ENCODE data around the gene ZNF462.

The ZNF462 gene

GRCh38 chr9:106864373-106865143 lies 1.6 kb downstream of the ZNF462 start:
- no peak for DNase-seq

- no peak for DNase-seq
Observed at GRCh38 chr9:106866243-106866642, 3.3 kb downstream of the ZNF462 start.

DNA sequence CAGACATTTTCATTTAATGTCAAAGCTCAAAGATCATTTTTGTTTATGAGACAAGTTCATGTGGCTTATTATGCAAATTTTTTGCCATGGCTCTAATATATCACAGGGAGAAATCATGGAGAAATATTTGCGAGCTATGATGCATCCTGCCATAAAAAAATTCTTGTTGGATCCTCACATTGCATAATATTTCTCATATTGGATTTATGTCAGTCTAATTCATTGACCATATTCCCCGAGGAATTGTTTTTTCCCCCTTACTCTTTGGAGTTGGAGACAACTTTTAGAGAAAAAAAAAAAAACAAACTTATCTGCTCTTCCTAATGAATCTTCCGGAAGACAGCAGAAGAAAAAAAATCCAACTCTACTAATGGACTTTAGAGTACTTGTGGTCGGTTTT lies 4.3 kb downstream of the ZNF462 start:
- DNase-seq = no peak

- DNase-seq = no peak
Observed at GRCh38 chr9:106868087-106868486, 5.1 kb downstream of the ZNF462 start.

DNA sequence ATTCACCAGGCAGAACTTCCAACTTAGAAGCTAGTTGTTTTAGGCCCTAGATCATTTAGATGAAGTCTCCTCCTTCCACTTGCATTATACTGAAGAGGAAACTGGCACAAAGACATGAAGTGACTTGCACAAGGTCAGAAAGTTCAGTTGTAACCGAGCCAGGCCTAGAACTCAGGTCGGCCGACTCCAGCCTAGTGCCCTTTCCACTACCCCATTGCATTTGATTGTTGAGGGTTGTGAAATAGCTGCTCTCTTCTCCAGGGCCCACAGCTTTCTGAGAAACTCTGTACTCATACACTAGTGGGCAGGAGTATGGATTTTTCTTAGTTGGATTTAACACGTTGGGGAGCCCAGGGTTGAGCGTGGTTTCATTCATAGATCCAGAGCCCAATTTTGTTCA lies 5.6 kb downstream of the ZNF462 start:
- no peak for DNase-seq

DNA sequence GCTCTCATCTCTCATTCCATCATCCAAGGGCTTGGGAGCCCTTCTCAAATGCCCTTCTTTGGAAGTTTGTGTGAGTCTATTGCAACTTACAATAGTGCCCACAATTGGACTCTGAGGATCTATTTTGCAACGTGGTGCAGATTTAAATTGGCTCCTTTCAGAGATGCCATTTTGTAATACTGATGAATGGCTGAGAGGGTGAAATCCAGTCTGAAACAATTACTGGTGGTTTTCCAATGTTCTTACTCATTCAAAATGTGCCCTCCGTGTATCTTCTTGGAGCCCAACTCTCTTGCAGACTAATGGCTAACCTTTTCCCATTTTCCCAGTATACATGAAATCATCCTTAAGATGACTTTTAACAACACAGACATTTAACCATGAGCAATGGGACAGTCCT lies 6.1 kb downstream of the ZNF462 start:
- no peak for DNase-seq

- no peak for DNase-seq
Observed at GRCh38 chr9:106869458-106869857, 6.5 kb downstream of the ZNF462 start.

- no peak for DNase-seq
Observed at GRCh38 chr9:106872641-106873040, 9.7 kb downstream of the ZNF462 start.

- no peak for DNase-seq
Observed at GRCh38 chr9:106874031-106874430, 11.1 kb downstream of the ZNF462 start.

- DNase-seq = no peak
Observed at GRCh38 chr9:106874652-106875051, 11.7 kb downstream of the ZNF462 start.

- DNase-seq = no peak
Observed at GRCh38 chr9:106875529-106875928, 12.6 kb downstream of the ZNF462 start.

DNA sequence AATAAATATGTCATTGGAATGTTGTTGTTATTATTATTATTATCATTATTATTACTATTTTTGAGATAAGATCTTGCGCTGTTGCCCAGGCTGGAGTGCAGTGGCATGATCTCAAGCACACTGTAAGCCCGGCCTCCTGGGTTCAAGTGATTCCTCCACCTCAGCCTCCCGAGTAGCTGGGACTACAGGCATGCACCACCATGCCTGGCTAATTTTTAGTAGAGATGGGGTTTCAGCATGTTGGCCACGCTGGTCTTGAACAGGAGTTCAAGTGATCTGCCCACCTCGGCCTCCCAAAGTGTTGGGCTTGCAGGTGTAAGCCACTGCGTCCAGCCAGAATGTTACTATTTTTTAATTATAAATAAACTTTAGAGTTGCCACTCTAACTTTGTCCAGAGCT lies 14.4 kb downstream of the ZNF462 start:
- no peak for DNase-seq

- DNase-seq = no peak
Observed at GRCh38 chr9:106878081-106878837, 15.3 kb downstream of the ZNF462 start.

DNA sequence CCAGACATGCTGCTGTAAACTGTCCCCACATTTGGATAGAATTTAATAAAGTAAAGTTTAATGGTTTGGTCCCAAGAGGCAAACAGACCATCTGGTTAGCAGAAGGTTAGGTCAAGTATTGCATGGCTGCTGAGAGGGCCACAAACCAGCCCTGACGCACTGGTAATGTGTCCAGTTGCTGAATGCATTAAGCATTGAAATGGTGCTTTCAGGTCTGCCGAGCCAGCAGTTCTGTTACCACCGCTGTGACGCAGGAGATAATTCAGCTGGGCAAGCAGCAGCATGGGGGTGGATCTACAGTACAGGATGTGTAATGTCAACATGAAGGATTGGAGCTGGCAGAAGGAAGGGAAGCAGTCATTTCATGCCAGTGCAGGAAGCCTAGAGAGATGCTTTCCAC lies 16.0 kb downstream of the ZNF462 start:
- no peak for DNase-seq

GRCh38 chr9:106879439-106879882 lies 16.5 kb downstream of the ZNF462 start:
- no peak for DNase-seq

DNA sequence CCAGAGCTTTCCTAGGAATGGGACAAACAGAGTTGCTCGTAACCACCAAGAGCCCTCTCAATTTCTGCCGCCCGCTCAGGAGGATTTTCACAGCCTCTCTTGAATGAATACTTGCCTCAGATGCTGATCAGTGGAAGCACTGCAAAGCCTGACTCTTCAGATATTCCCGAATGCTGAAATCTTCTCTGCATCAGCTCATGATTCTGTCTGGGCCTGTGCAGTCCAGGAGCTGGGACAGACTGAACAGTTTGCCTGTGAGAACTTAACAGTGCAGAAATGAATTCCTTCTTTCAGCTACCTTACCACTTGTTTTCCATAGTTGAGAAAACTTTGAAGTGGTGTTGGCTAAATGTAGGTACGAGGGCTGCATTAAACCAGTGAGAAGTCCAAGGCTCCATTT lies 17.1 kb downstream of the ZNF462 start:
- no peak for DNase-seq

DNA sequence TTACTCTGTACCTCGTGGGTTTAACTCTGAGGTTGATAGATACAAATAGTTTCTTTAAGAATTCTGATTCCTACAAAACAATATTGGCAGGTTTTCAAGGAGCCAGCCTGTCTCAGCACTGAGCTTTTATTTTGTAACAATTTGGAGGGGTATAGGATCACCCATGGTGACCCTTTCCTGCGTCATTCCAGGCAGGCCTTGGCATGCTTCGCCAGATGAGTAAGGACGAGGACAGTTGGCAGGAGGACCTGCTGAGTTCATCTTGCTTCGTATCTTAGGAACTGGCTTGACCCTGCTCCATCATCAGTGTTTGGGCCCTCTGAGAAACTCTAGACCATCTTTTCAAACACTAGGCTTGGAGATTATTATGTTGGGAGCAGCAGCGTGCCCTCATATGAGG lies 17.9 kb downstream of the ZNF462 start:
- DNase-seq = no peak

DNA sequence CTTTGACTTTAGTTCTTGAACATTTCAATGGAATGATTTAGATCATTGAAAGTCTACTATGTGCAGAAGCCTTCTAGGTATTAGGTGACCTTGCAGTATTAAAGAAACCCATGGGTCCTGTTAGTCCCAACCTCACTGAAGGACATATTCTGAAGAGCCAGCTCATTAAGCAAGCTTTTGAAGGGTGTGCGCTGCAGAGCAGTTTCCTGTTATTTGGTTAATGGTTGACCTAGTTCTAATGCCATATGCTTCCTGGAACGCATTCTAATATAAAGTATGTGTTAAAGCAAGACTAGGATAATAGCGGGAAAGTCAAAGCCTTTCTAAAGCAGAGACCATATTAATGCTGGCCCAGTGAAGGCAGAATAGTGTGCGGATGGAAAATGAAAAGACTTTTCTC lies 20.1 kb downstream of the ZNF462 start:
- no peak for DNase-seq

DNA sequence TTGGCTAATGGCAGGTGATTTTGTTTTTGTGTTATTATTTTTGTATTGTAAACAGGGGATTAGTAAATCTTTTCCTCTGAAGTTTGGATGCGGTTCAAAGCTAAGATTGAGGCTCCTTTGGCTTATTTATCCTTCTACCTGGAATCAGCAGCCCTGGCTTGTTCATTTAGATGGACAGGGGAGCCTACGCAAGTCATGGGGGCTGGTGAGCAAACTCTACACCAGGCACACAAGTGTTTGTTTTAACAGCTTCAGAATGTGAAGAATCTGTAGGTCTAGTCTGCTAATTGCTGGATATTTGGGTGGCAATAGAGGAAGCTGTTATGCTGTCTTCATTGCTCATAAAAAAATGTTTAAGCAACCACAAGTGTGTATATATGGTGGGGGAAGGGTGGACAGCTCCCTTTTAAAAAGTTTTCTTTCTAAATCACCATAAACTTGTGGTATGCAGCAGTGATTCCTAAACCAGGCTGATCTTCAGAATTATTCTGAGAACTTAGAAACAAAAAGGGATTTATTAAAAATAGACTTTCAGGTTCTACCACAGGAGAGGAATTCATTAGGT lies 20.7 kb downstream of the ZNF462 start:
- DNase-seq = no peak

DNA sequence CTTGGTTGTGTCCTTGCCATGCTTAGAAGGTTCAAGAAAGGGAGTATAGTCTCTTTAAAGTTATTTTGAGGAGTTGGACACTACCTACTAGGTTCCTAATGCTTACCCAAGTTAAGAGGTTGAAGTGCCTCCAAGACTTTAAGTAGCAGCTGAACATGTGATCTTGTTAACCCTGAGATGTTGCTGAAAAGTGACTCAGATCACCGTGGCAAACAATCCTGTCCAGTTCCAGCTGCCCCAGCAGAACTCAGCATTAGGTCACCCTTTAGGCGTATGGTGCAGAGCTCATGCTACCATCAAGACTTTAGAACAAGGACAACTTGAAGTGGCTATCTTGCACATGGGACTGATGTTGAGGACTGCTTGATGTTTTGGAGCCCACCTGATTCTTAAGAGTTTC lies 22.5 kb downstream of the ZNF462 start:
- no peak for DNase-seq

- no peak for DNase-seq
Observed at GRCh38 chr9:106886111-106887046, 23.4 kb downstream of the ZNF462 start.

DNA sequence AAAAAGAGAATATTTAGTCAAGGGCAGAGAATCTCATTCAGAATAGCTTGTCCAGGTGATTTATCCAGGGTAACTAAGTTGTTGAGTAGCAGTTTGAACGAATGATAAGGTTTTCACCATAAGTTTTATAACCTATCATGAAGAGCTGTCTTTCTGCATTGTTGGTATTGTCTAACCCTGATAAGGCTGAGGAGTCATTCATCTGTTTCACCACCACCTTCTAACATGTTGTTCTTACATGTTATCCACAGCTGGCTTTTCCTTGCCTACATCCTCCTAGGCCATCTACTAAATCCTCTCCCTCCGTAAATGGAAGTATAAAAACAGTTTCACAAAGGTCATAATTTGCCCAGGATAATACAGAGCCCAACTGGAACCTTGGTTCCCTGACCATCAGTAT lies 24.1 kb downstream of the ZNF462 start:
- no peak for DNase-seq

DNA sequence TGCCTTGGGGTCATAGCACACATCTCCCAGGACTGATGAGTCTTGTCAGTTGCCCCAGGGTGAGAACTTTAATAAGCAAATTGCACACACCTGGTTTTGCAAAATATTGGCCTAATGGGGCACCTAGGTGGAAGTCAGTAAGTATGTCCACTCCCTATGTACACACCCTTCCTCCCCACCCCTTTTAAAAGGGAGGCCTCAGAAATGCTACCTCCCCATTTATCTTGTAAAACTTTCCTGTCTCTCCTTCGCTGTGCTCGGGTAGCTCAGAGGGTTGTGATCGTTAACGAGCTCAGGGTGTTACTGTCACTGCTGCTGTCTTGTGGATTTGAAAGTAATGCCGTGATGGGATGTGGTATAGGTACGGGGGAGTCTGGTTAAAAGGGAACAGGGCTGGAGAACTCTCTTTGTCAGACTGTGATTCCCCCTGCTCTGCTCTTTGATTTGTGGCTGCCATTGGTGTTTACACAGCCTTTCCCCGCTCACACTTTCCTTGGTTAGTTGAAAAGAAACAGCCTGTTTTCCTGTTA lies 26.2 kb downstream of the ZNF462 start:
- no peak for DNase-seq
